ENCODE data around the gene TOGARAM1. TPM values are rescaled to one million over a fixed set of nuclear protein-coding genes. Genes with fewer than 3 reads are reported as not detected.

Gene TOGARAM1
- total and polyA plus RNA-seq, 9 of the 15 experiments (the other 6 are each of a cell fraction or from before 2014, with no cell fraction given) = 1.3 to 6.4 (median 3.7) TPM

DNA sequence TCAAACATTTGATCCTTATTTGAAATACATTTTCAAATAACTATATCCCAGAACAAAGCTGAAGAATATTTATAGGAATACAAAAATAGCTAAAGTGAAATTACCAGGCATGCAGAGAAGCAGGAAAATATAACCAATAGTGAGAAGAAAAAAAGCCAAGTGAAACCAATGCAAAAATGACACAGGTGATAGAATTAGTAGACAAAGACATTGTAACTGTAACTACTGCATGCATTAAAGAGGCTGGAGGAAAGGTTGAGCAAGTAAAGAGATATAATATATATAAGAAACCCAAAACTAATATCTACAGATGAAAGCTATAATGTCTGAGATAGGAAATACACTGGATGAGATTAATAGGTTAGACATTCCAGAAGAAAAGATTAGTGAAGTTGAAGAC, 72.7 kb downstream of the TOGARAM1 start:
- no TSS peak for BruUV-seq (replicated peaks)
- Histone ChIP-seq H3K9me1 (ENCODE audit: control insufficient read depth, insufficient read depth, low read length) (no peaks in the 10 kb centered on the region), H3K9ac (ENCODE audit: insufficient read depth in 1 of 2, low read depth in 2 of 2, low read length in 2 of 2) (no peak overlapping the region), H3K27ac (ENCODE audit: extremely low read depth, low read depth, low read length) (no peak overlapping the region), H3K4me2 (ENCODE audit: insufficient read depth, low read length) (no peak overlapping the region), H3K27me3 (ENCODE audit: control insufficient read depth in 2 of 2, insufficient read depth in 2 of 2, low read length in 2 of 2) (no peaks in the 10 kb centered on the region), H3K79me2 (ENCODE audit: control insufficient read depth, insufficient read depth, low read length) (no peaks in the 10 kb centered on the region), H2AFZ (ENCODE audit: low read depth, low read length) (no peak overlapping the region), H3K4me1 (replicated peaks in 1 of 2; ENCODE audit: control insufficient read depth in 2 of 2, insufficient read depth in 2 of 2, low read length in 2 of 2) (no peaks in the 10 kb centered on the region), H4K20me1 (replicated peaks; ENCODE audit: control insufficient read depth, insufficient read depth, low read length) (no peaks in the 10 kb centered on the region), H3K9me3 (replicated peaks; ENCODE audit: control insufficient read depth, insufficient read depth, low read depth, low read length) (no peaks in the 10 kb centered on the region), H3K4me3 (no peak overlapping the region), H3K36me3 (ENCODE audit: control insufficient read depth, insufficient read depth, low read length) (peaks cover 6% of the 10 kb centered on the region; the same call in 2 of the 3 replicates)
- no peak for TF ChIP-seq CBFA2T2 (conservative IDR thresholded peaks at IDR 0.05)
- TF ChIP-seq EP300 (IDR thresholded peaks at IDR 0.05; ENCODE audit: low read length) = no peak
- TF ChIP-seq, protein P1, sequence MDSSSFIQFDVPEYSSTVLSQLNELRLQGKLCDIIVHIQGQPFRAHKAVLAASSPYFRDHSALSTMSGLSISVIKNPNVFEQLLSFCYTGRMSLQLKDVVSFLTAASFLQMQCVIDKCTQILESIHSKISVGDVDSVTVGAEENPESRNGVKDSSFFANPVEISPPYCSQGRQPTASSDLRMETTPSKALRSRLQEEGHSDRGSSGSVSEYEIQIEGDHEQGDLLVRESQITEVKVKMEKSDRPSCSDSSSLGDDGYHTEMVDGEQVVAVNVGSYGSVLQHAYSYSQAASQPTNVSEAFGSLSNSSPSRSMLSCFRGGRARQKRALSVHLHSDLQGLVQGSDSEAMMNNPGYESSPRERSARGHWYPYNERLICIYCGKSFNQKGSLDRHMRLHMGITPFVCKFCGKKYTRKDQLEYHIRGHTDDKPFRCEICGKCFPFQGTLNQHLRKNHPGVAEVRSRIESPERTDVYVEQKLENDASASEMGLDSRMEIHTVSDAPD (CRISPR knock-in tag; IDR thresholded peaks at IDR 0.05) = no peak
- TF ChIP-seq ZNF143 (CRISPR knock-in tag; IDR thresholded peaks at IDR 0.05) = no peak
- TF ChIP-seq HOXB6 (CRISPR knock-in tag; IDR thresholded peaks at IDR 0.05; ENCODE audit: borderline replicate concordance) = no peak
- no peak for TF ChIP-seq MCM2 (IDR thresholded peaks at IDR 0.05; ENCODE audit: low read depth)
- TF ChIP-seq SRSF9 (IDR thresholded peaks at IDR 0.05; ENCODE audit: borderline replicate concordance, low read depth, low read length) = no peak
- TF ChIP-seq, protein P2, sequence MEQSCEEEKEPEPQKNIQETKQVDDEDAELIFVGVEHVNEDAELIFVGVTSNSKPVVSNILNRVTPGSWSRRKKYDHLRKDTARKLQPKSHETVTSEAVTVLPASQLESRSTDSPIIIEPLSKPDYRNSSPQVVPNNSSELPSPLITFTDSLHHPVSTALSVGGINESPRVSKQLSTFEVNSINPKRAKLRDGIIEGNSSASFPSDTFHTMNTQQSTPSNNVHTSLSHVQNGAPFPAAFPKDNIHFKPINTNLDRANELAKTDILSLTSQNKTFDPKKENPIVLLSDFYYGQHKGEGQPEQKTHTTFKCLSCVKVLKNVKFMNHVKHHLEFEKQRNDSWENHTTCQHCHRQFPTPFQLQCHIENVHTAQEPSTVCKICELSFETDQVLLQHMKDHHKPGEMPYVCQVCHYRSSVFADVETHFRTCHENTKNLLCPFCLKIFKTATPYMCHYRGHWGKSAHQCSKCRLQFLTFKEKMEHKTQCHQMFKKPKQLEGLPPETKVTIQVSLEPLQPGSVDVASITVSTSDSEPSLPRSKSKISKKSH (CRISPR knock-in tag; IDR thresholded peaks at IDR 0.05) = no peak
- no peak for TF ChIP-seq BRCA1 (IDR thresholded peaks at IDR 0.05)
- TF ChIP-seq BRCA1 (CRISPR knock-in tag; IDR thresholded peaks at IDR 0.05) = no peak
- no peak for TF ChIP-seq CSDE1 (IDR thresholded peaks at IDR 0.05)
- ChIA-PET POLR2A (no interaction called here), CTCF (ENCODE audit: low intra/inter-chr PET ratio) (no interaction called here)
- in situ Hi-C loops (cut with MboI) (no loop called here), intact Hi-C loops (cut with micrococcal nuclease) (no loop called here)
- FAIRE-seq = no peak
- DNase-seq (ENCODE audit: extremely low read depth in 1 of 4, low spot score in 3 of 4) = no peak
- no peak for ATAC-seq
